ENCODE results near the gene SPATA31A1.
"Not testable (repeated sequence)": the region's sequence is repeated elsewhere in the genome, so short reads cannot be mapped to it uniquely, and the experiment has no call there.

The SPATA31A1 gene

GRCh38 chr9:39355369-39355768 is at the start of gene SPATA31A1:
Gene SPATA31A1 (plus strand): TSS chr9:39355669. CDS start chr9:39355731, 62 bp downstream.
- not testable (repeated sequence) for DNase-seq (ENCODE audit: low read depth)

GRCh38 chr9:39407261-39408204 is 52.1 kb downstream of the SPATA31A1 start:
- not testable (repeated sequence) for DNase-seq (ENCODE audit: low read depth)

GRCh38 chr9:39411254-39411940 is 55.9 kb downstream of the SPATA31A1 start:
- DNase-seq (ENCODE audit: low read depth) = not testable (repeated sequence)

Data from activated gamma-delta T cell treated with anti-CD3 and anti-CD28 coated beads, Interleukin-2, amount 50 U/mL, for 16 hours (primary cell).